ENCODE data around the gene VSIG8.
A peak's percentile ranks its signal among the peaks of the same experiment; 100 is the strongest.

Gene VSIG8

DNA sequence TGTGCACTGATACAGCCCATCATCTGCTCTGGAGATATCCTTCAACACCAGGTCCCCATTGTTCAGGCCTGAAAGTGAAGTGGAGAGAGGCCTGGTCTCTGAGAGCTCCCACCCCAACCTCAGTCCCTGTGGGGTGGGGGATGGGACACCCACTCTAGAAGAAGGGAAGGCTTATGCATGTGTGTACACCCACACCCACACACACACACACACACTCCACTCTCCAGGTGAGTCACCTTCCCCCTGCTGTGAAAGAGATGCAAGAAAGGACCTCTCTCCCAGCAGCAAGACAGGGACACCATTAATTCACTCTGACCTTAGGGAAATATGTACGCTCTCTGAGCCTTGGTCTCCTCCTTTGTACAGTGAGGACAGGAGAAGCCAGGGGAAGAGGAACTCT lies 5.9 kb downstream of the VSIG8 start:
- H3K4me3 ChIP-seq (ENCODE audit: low read depth, low read length) = no peak overlapping the region
- no peak for DNase-seq (ENCODE audit: low read depth)
- TF ChIP-seq, protein P1, sequence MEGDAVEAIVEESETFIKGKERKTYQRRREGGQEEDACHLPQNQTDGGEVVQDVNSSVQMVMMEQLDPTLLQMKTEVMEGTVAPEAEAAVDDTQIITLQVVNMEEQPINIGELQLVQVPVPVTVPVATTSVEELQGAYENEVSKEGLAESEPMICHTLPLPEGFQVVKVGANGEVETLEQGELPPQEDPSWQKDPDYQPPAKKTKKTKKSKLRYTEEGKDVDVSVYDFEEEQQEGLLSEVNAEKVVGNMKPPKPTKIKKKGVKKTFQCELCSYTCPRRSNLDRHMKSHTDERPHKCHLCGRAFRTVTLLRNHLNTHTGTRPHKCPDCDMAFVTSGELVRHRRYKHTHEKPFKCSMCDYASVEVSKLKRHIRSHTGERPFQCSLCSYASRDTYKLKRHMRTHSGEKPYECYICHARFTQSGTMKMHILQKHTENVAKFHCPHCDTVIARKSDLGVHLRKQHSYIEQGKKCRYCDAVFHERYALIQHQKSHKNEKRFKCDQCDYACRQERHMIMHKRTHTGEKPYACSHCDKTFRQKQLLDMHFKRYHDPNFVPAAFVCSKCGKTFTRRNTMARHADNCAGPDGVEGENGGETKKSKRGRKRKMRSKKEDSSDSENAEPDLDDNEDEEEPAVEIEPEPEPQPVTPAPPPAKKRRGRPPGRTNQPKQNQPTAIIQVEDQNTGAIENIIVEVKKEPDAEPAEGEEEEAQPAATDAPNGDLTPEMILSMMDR (IDR thresholded peaks at IDR 0.05; ENCODE audit: low read depth, low read length) = no peak
- no peak for TF ChIP-seq MYC (IDR thresholded peaks at IDR 0.05; ENCODE audit: low read depth, low read length)

DNA sequence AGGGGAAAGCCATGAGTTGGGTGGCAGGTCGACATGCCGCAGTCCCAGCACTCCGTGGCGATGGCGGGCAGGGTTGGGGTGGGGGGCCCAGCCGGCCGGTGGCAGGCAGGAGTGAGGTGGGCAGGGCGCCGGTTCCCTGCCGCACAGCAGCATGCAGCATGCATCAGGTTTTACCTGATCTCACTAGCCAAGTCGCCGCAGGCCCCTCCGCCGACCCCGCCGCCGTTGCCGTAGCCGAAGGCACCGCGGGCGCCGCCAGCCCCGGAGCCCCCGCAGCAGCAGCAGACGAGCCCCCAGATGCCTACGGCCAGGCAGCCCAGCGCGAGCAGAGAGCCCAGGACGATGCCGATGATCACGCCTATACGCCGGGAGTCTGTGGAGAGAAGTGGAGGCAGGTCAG lies 6.7 kb downstream of the VSIG8 start:
- TF ChIP-seq, protein P1 (IDR thresholded peaks at IDR 0.05; ENCODE audit: low read depth, low read length) = no peak
- TF ChIP-seq, protein P2, sequence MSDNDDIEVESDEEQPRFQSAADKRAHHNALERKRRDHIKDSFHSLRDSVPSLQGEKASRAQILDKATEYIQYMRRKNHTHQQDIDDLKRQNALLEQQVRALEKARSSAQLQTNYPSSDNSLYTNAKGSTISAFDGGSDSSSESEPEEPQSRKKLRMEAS (IDR thresholded peaks at IDR 0.05; ENCODE audit: low read depth, low read length) = no peak
- no peak for TF ChIP-seq POLR2A (IDR thresholded peaks at IDR 0.05; ENCODE audit: extremely low read depth, insufficient read length)
- no peak for TF ChIP-seq MYC (IDR thresholded peaks at IDR 0.05; ENCODE audit: low read depth, low read length)
- DNase-seq (ENCODE audit: low read depth) = no peak
- no peak overlapping the region for H3K4me3 ChIP-seq (ENCODE audit: low read depth, low read length)

DNA sequence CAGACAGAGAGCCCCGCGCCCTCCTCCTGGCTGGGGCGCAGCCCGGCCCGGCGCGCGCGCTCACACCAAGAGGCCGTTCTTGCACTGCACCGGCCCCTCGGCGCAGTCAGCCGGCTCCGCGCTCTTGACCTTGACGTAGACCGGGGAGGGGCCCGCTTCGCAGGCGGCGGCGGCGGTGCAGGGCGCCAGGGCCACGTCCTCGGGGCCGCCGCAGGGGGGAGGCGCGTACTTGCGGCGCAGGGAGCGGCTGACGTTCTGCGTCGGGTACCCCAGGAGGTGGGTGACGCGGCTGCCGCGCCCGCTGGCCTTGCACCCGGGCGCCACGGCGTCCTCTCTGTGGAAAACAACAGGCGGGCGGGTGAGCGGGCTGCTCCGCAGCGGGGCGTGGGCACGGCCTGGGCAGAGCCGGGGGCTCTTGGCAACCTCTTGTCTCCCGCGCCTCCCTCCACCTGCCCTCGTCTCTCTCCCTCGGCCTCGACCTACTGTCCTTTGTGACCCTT lies 7.7 kb downstream of the VSIG8 start:
- DNase-seq (ENCODE audit: low read depth) = peak; percentile 89
- peak overlapping the region; percentile 44 for H3K4me3 ChIP-seq (ENCODE audit: low read depth, low read length)
- TF ChIP-seq MYC (IDR thresholded peaks at IDR 0.05; ENCODE audit: low read depth, low read length) (no peak), POLR2A (IDR thresholded peaks at IDR 0.05; ENCODE audit: extremely low read depth, insufficient read length) (no peak)
- TF ChIP-seq, protein P1 (IDR thresholded peaks at IDR 0.05; ENCODE audit: low read depth, low read length) = no peak

DNA sequence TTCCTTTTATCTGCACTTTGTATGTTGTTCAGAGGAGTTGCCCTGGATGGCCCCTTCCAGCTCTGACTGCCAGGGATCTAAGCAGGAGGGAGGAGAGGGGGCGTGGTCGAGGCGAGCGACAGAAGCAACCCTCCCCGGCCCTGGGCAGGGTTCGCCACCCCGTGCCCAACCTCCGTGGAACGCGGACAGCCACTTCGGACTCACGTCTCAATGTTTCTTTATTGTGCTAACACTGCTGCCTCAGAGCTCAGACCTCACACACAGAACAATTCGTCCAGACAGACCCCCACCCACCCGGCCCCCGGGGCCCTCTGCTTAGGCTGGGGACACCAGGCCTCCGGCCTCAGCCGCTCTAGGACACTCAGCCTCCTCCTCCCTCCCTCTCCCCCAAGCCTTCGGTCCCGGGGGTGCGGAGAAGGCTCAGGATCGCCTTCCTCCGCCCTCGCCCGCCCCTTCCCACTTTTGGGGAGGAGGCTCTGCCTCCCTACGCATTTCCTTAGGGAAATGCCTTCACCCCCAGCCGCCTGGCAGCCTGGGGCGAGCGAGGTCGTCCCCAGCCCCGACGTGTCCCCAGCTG lies 8.3 kb downstream of the VSIG8 start:
- peak; percentile 29 for DNase-seq (ENCODE audit: low read depth)
- TF ChIP-seq, protein P1 (IDR thresholded peaks at IDR 0.05; ENCODE audit: low read depth, low read length) = no peak
- TF ChIP-seq, protein P2 (IDR thresholded peaks at IDR 0.05; ENCODE audit: low read depth, low read length) = no peak
- peak overlapping the region; percentile 44 for H3K4me3 ChIP-seq (ENCODE audit: low read depth, low read length)

DNA sequence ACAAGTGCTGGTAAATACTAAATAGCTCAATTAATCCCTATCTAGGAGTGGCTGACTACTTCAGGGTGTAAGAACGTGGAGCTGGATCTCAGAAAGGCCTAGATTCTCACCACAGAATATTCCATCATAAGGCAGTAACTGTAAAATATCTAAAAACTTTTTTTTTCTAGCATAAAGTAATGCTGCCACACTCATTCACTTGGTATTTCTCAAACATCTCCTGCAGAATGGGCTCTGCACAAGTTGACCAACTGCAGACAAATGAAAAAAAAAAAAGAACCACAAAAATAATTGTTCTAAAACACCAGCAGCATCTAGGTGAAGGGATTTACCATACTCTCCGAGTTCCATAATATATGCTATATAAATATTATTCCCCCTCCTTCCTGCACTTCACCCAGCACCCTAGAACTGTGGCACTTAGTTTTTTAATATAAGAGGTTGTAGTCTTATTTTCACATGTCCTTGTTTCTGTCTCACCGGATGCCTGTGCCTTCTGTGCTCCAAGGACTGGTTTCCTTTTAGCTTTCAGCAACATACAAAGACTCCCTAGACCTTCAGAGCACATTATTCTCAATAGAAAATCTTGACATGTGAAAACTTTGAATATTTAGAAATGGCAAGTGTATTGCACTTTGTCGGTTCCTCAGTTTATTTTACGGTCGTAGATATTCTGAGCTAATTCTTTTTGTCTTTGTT lies 8.9 kb downstream of the VSIG8 start:
- no peak for DNase-seq (ENCODE audit: low read depth)
- TF ChIP-seq POLR2A (IDR thresholded peaks at IDR 0.05; ENCODE audit: extremely low read depth, insufficient read length) (no peak), MYC (IDR thresholded peaks at IDR 0.05; ENCODE audit: low read depth, low read length) (no peak)
- TF ChIP-seq, protein P1 (IDR thresholded peaks at IDR 0.05; ENCODE audit: low read depth, low read length) = no peak
- TF ChIP-seq, protein P2 (IDR thresholded peaks at IDR 0.05; ENCODE audit: low read depth, low read length) = no peak
- H3K4me3 ChIP-seq (ENCODE audit: low read depth, low read length) = no peak overlapping the region

DNA sequence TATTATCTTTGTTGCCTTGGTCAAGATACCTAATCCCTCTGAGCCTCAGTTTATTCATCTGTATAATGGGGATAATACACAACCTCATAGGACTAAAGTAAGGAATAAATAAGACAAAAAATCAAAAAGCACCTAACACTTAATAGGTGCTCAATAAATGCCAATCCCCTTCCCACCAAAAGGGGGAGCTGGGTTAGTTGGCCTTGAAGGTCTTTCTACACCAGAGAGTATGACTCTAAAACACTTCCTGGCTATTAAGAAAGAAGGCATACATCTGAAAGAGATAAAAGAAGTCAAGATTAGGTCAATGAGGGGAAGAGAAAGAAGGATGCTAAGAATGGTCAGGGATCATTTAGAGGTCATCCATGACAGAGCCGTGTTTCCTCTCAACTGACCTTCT lies 11.1 kb downstream of the VSIG8 start:
- DNase-seq (ENCODE audit: low read depth) = peak; percentile 28
- TF ChIP-seq, protein P1 (IDR thresholded peaks at IDR 0.05; ENCODE audit: low read depth, low read length) = peak; percentile 20
- no peak for TF ChIP-seq POLR2A (IDR thresholded peaks at IDR 0.05; ENCODE audit: extremely low read depth, insufficient read length)
- no peak overlapping the region for H3K4me3 ChIP-seq (ENCODE audit: low read depth, low read length)
